BLaER1 treated with 17β-estradiol and CSF1 and Interleukin-3, amounts not matched to agents 10 nM and 100 nM (cell line): Measurements from ENCODE around the gene DUSP22.
A peak's percentile ranks its signal among the peaks of the same experiment; 100 is the strongest.

Source experiments
- H3K27ac ChIP-seq, 11 experiments: shearing (Covaris generic); formaldehyde crosslinking; 2 replicates each; pipeline ENCODE4 v1.8.1; 2022
- H3K27me3 ChIP-seq, 11 experiments: shearing (Covaris generic); formaldehyde crosslinking; 2 replicates each; pipeline ENCODE4 v1.8.1; 2022
- H3K36me3 ChIP-seq, 11 experiments: shearing (Covaris generic); formaldehyde crosslinking; 2 replicates each; pipeline ENCODE4 v1.8.1; 2022
- H3K4me1 ChIP-seq, 10 experiments: shearing (Covaris generic); formaldehyde crosslinking; 2 replicates each; pipeline ENCODE4 v1.8.1; 2022
- H3K4me2 ChIP-seq, 11 experiments: shearing (Covaris generic); formaldehyde crosslinking; 2 replicates each; pipeline ENCODE4 v1.8.1; 2022
- H3K4me3 ChIP-seq, 10 experiments: shearing (Covaris generic); formaldehyde crosslinking; 2 replicates each; pipeline ENCODE4 v1.8.1; 2022
- H3K9ac ChIP-seq, 11 experiments: shearing (Covaris generic); formaldehyde crosslinking; 2 replicates each; pipeline ENCODE4 v1.8.1; 2022
- H3K9me3 ChIP-seq, 11 experiments: shearing (Covaris generic); formaldehyde crosslinking; replicated peaks in 1 of 11; 2 replicates each; pipeline ENCODE4 v1.8.1; 2022
- H4K20me1 ChIP-seq, 11 experiments: shearing (Covaris generic); formaldehyde crosslinking; 2 replicates each; pipeline ENCODE4 v1.8.1; 2022
- Cebpa-rat ChIP-seq, 11 experiments: shearing (Covaris generic); IDR thresholded peaks; 2 replicates each; pipeline ENCODE4 v1.8.1; 2022

Gene DUSP22

GRCh38 chr6:303263-303662, 11.0 kb downstream of the DUSP22 start:
- H3K27me3 ChIP-seq: no peaks in the 10 kb centered on the region
- H3K27ac ChIP-seq: no peak overlapping the region
- peaks cover 0 to 25% (median 16%) of the 10 kb centered on the region in 11 experiments; a peak in 13 of 22 replicates for H3K9me3 ChIP-seq
- peaks cover 62 to 90% (median 78%) of the 10 kb centered on the region in 10 experiments for H3K4me1 ChIP-seq
- H3K4me3 ChIP-seq: no peak overlapping the region
- TF ChIP-seq Cebpa-rat (IDR thresholded peaks at IDR 0.05): no peak
- H3K9ac ChIP-seq: no peak overlapping the region
- H4K20me1 ChIP-seq: peaks cover 0 to 19% (median 0%) of the 10 kb centered on the region in 11 experiments; a peak in 5 of 22 replicates
- H3K4me2 ChIP-seq: peak overlapping the region in 7 of 11 experiments; percentile 0 to 66 (median 6); a peak in 6 of 22 replicates
- peaks cover 0 to 38% (median 20%) of the 10 kb centered on the region in 11 experiments; a peak in 14 of 22 replicates for H3K36me3 ChIP-seq

GRCh38 chr6:303948-304558, 11.8 kb downstream of the DUSP22 start:
- Histone ChIP-seq H3K4me3 (no peak overlapping the region), H3K27ac (peak overlapping the region in 1 of 11 experiments; percentile 3; a peak in 1 of 22 replicates), H3K9me3 (peaks cover 0 to 25% (median 16%) of the 10 kb centered on the region in 11 experiments; a peak in 13 of 22 replicates), H3K9ac (no peak overlapping the region; a peak in 1 of 22 replicates), H3K36me3 (peaks cover 0 to 41% (median 23%) of the 10 kb centered on the region in 11 experiments; a peak in 14 of 22 replicates), H3K4me2 (peak overlapping the region in 10 of 11 experiments; percentile 62 to 86 (median 74); a peak in 17 of 22 replicates), H3K4me1 (peaks cover 59 to 90% (median 77%) of the 10 kb centered on the region in 10 experiments), H3K27me3 (no peaks in the 10 kb centered on the region), H4K20me1 (peaks cover 0 to 15% (median 0%) of the 10 kb centered on the region in 11 experiments; a peak in 5 of 22 replicates)
- TF ChIP-seq Cebpa-rat (IDR thresholded peaks at IDR 0.05): no peak

- H3K27ac ChIP-seq: peak overlapping the region in 6 of 11 experiments; percentile 43 to 72 (median 60); a peak in 11 of 22 replicates
- H3K27me3 ChIP-seq: no peaks in the 10 kb centered on the region
- peaks cover 59 to 90% (median 78%) of the 10 kb centered on the region in 10 experiments for H3K4me1 ChIP-seq
Measured at GRCh38 chr6:304833-305370, 12.6 kb downstream of the DUSP22 start.

GRCh38 chr6:305371-306206, 13.3 kb downstream of the DUSP22 start:
- peak in 2 of 11 experiments; percentile 27 to 42; a peak in 1 of 22 replicates for TF ChIP-seq Cebpa-rat (IDR thresholded peaks at IDR 0.05)
- peaks cover 0 to 14% (median 0%) of the 10 kb centered on the region in 11 experiments; a peak in 5 of 22 replicates for H4K20me1 ChIP-seq
- H3K36me3 ChIP-seq: peaks cover 0 to 41% (median 17%) of the 10 kb centered on the region in 11 experiments; a peak in 14 of 22 replicates
- H3K27ac ChIP-seq: peak overlapping the region in 9 of 11 experiments; percentile 5 to 72 (median 50); a peak in 17 of 22 replicates
- peaks cover 59 to 87% (median 76%) of the 10 kb centered on the region in 10 experiments for H3K4me1 ChIP-seq
- peak overlapping the region; percentile 62 to 86 (median 73) for H3K4me2 ChIP-seq
- no peak overlapping the region for H3K4me3 ChIP-seq
- no peaks in the 10 kb centered on the region for H3K27me3 ChIP-seq
- H3K9ac ChIP-seq: peak overlapping the region in 7 of 11 experiments; percentile 4 to 62 (median 20); a peak in 11 of 22 replicates
- peaks cover 0 to 20% (median 13%) of the 10 kb centered on the region in 11 experiments; a peak in 13 of 22 replicates for H3K9me3 ChIP-seq

More at GRCh38 chr6:304833-305370, 12.6 kb downstream of the DUSP22 start:
- peak overlapping the region in 2 of 11 experiments; percentile 54 to 62; a peak in 6 of 22 replicates for H3K9ac ChIP-seq
- peak overlapping the region; percentile 62 to 86 (median 73) for H3K4me2 ChIP-seq
- peaks cover 0 to 14% (median 0%) of the 10 kb centered on the region in 11 experiments; a peak in 5 of 22 replicates for H4K20me1 ChIP-seq
- H3K4me3 ChIP-seq: no peak overlapping the region
- no peak for TF ChIP-seq Cebpa-rat (IDR thresholded peaks at IDR 0.05)
- H3K36me3 ChIP-seq: peaks cover 0 to 41% (median 23%) of the 10 kb centered on the region in 11 experiments; a peak in 14 of 22 replicates
- H3K9me3 ChIP-seq: peaks cover 0 to 25% (median 16%) of the 10 kb centered on the region in 11 experiments; a peak in 13 of 22 replicates

GRCh38 chr6:306641-307061, 14.4 kb downstream of the DUSP22 start:
- H3K4me1 ChIP-seq: peaks cover 68 to 88% (median 82%) of the 10 kb centered on the region in 10 experiments
- peak overlapping the region; percentile 62 to 86 (median 73) for H3K4me2 ChIP-seq
- peaks cover 0 to 41% (median 14%) of the 10 kb centered on the region in 11 experiments; a peak in 13 of 22 replicates for H3K36me3 ChIP-seq
- no peaks in the 10 kb centered on the region for H3K27me3 ChIP-seq
- peaks cover 0 to 11% (median 5%) of the 10 kb centered on the region in 11 experiments; a peak in 10 of 22 replicates for H3K9me3 ChIP-seq
- H3K9ac ChIP-seq: peak overlapping the region in 2 of 11 experiments; percentile 38 to 62; a peak in 2 of 22 replicates
- no peak overlapping the region for H3K4me3 ChIP-seq
- TF ChIP-seq Cebpa-rat (IDR thresholded peaks at IDR 0.05): no peak
- peaks cover 0 to 14% (median 0%) of the 10 kb centered on the region in 11 experiments; a peak in 5 of 22 replicates for H4K20me1 ChIP-seq
- peak overlapping the region in 7 of 11 experiments; percentile 26 to 72 (median 57); a peak in 12 of 22 replicates for H3K27ac ChIP-seq

- Histone ChIP-seq H3K9ac (0 out of 22 replicates have a peak overlapping the region, but pooled peaks of 2 of the 11 experiments have one; percentile 38 to 62), H3K36me3 (peaks cover 0 to 37% (median 13%) of the 10 kb centered on the region in 11 experiments; a peak in 13 of 22 replicates), H3K27ac (peak overlapping the region in 8 of 11 experiments; percentile 26 to 72 (median 50); a peak in 12 of 22 replicates), H3K27me3 (no peaks in the 10 kb centered on the region), H3K4me1 (peaks cover 74 to 91% (median 86%) of the 10 kb centered on the region in 10 experiments), H3K4me2 (peak overlapping the region; percentile 62 to 86 (median 73)), H3K4me3 (no peak overlapping the region), H3K9me3 (peaks cover 0 to 5% (median 2%) of the 10 kb centered on the region in 11 experiments; a peak in 7 of 22 replicates), H4K20me1 (peaks cover 0 to 14% (median 0%) of the 10 kb centered on the region in 11 experiments; a peak in 5 of 22 replicates)
- no peak for TF ChIP-seq Cebpa-rat (IDR thresholded peaks at IDR 0.05)
Measured at GRCh38 chr6:307065-307814, 15.0 kb downstream of the DUSP22 start.

- Histone ChIP-seq H3K27ac (peak overlapping the region in 3 of 11 experiments; percentile 2 to 26 (median 5); a peak in 1 of 22 replicates), H3K36me3 (peaks cover 0 to 31% (median 11%) of the 10 kb centered on the region in 11 experiments; a peak in 13 of 22 replicates), H4K20me1 (peaks cover 0 to 14% (median 0%) of the 10 kb centered on the region in 11 experiments; a peak in 5 of 22 replicates), H3K4me2 (peak overlapping the region in 9 of 11 experiments; percentile 47 to 86 (median 71); a peak in 12 of 22 replicates), H3K4me3 (no peak overlapping the region), H3K27me3 (no peaks in the 10 kb centered on the region), H3K9ac (no peak overlapping the region), H3K4me1 (peaks cover 80 to 91% (median 88%) of the 10 kb centered on the region in 10 experiments), H3K9me3 (no peaks in the 10 kb centered on the region; a peak in 1 of 22 replicates)
- no peak for TF ChIP-seq Cebpa-rat (IDR thresholded peaks at IDR 0.05)
Measured at GRCh38 chr6:307874-308273, 15.6 kb downstream of the DUSP22 start.
